Glomerular visceral epithelial cell (primary cell): ENCODE data around the gene SMAD2.
"Not testable (repeated sequence)": the region's sequence is repeated elsewhere in the genome, so short reads cannot be mapped to it uniquely, and the experiment has no call there.

ENCODE experiments used
- DNase-seq: peaks from one replicate; pipeline ENCODE4 v3.0.0-alpha.2; 2016; ENCODE audit errors: extremely low spot score

The SMAD2 gene

DNA sequence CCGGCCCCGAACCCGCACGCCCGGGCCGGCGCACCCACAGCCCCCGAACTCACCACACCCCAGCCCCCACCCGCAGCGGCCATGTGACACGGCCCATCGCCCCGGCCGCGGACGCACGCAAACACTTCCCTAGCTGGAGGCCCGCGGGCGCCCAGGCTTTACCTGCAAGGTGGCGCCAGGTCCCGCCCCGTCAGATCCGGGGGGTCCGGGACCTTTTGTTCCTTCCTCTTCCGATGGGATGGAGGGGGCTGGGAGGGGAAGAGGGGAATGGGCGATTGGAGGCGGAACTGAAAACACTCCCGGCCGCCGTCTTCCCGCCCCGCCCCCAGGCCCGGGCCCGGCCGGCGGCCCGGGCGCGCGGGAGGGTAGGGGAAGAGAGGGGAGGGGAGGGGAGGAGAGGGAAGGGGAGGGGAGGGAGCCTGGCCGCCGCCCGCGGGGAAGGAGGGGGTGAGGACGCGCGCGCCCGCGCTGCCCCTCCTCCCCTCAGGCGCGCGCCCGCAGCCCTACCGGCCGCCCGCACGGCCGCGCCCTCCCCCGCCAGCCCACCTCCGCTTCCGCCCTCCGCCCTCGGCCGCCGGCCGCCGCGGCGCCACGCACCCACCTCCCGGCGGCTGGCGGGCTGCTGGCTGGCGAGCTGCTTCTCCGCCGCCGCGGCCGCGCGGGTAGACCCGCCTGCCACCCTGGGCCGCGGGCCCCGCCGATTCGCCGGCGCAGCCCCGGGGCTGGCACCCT lies at the start of gene SMAD2:
Gene SMAD2, minus strand, starts transcription at position 461 of the 732 bp plus-strand sequence. CDS start 33,903 bp downstream, outside the sequence.
- peak; percentile 86 for DNase-seq

- DNase-seq = no peak
These were observed 49.2 kb upstream of the SMAD2 start for GRCh38 chr18:47979611-47980200.

- DNase-seq = no peak
These were observed 48.1 kb upstream of the SMAD2 start for GRCh38 chr18:47978603-47979002.

DNA sequence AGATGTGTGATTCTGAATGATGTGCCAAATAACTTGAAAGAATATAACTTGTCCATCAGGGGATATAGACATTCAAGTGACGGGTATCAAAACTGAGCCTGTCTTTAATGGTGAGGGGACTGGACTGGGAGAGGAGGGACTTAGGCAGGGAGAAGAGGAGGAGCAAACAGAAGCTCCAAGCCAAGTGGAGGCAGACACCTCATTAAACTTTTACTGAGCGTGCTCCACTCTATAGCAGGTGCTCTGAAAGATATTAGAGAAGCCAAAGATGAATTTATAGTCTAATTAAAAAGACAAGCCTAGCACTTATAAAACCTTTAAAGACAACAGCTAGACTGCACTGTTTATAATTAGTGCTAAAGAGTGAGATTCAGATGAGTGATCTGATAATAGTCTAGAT lies 47.7 kb upstream of the SMAD2 start:
- DNase-seq = no peak

GRCh38 chr18:47975701-47976100 lies 45.2 kb upstream of the SMAD2 start:
- no peak for DNase-seq

DNA sequence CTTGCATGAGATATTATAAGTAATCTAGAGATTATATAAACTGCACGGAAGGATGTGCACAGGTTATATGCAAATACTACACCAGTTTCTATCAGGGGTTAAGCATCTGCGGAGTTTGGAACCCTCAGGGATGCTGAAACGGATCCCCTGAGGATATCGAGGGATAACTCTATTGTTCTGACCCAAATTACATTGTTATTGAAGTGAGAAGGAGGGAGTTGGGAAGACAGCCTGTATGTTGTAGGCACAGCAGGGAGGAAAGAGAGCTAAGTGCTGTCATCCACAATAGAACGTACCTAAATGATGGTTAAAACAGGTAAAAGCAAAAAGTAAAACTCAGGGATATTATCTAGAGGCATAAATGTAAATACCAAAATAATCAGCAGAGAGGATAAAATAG lies 44.6 kb upstream of the SMAD2 start:
- no peak for DNase-seq

DNA sequence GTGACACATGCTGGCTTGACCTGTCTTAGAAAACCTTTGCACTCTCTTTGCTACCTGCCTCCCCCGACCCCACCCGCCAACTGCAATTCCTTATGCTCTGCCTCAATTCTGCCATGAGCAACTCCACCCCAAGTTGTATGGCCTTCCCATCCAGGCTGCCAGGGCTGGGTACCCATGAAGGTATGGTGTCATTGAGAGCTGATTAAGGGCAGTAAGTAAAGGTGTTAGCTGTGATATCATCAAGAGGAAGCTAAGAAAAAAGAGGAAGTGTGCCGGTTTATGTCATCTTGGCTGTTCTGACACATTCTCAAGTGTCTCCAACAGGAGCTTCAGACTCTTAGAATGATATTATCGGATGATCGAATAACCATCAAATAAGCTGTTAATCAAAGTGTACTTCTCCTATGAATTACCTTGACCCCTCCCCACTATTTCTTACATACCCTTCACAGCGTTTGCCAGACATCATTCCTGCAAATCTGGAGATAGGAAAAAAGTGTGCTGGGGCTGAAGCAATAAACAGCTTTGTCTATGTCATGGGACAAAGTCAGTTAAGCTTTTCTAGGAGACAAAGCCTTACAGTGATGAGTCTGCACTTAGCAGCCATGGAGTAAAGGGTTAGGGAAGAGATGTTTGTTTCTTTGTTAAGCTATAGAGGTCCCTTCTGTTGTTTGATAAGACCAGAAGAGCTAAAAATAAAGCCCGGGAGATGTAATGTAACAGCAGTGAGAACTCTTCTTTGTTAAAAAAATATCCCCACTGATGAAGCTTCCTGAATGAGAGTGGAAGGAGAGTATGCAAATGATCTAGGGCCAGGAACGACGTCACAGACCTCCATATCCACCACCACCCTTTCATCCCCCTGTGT lies 40.4 kb upstream of the SMAD2 start:
- DNase-seq = no peak

- peak; percentile 67 for DNase-seq
These were observed 39.4 kb upstream of the SMAD2 start for GRCh38 chr18:47969816-47970215.

DNA sequence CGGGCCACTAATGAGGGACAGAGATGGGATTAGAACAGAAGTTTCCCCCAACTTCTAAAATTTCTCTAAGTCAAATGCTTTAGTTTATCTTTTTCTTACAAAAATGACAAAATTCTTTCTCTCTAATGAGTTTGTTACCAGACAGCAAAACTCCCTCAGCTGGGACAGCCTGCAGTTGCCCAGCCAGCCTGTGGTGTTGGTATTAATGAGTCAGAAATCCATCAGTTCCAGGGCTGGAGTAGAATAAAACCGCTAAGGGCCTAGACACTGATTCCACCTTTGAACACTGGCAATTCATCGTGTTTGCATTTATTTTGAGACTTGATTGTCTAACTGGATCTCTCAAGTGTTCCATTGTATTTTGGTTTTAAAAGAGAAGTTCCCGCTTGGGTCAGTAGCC lies 38.3 kb upstream of the SMAD2 start:
- DNase-seq = peak; percentile 73

- peak; percentile 81 for DNase-seq
These were observed 37.7 kb upstream of the SMAD2 start for GRCh38 chr18:47968006-47968676.

DNA sequence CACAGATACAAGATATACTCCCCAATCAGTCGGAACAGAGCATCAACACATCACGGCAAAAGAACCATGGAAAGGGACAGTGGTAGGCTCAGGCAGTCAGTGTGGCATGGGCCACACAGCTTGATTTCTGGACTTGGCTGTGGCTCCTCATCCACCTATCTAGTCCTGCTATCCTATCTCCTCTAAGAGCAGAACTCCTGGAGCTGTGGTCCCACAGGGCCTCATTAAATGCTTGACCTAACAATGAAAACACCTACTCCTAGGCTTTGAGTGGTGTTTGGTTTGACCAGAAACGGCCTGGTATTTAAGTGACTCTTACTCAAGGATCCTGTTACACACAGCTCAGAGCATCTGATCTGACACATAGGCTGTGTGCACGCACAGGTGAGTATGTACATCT lies 33.6 kb upstream of the SMAD2 start:
- DNase-seq = peak; percentile 12

GRCh38 chr18:47961003-47961402 lies 30.5 kb upstream of the SMAD2 start:
- not testable (repeated sequence) for DNase-seq

- DNase-seq = peak; percentile 87
These were observed 23.0 kb upstream of the SMAD2 start for GRCh38 chr18:47953471-47953931.

DNA sequence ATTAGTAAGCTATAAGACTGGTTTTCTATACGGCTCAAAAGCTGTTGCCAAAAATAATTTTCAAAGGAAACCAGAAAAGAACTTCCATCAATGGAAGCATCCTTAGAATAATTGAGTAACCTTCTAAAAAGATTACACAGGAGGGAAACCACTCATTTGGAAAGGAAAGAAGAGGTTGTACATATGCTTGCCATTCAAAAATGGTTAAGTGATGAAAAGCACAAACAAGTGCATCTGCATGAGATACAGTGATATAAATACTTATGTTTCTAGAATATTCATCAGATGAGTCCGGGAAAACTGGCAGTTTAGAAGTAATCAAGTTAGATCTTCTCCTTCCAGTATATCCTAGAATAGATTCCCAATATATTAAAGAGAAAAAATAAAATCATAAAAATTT lies 20.1 kb upstream of the SMAD2 start:
- no peak for DNase-seq

- no peak for DNase-seq
These were observed 18.7 kb upstream of the SMAD2 start for GRCh38 chr18:47949202-47949601.

DNA sequence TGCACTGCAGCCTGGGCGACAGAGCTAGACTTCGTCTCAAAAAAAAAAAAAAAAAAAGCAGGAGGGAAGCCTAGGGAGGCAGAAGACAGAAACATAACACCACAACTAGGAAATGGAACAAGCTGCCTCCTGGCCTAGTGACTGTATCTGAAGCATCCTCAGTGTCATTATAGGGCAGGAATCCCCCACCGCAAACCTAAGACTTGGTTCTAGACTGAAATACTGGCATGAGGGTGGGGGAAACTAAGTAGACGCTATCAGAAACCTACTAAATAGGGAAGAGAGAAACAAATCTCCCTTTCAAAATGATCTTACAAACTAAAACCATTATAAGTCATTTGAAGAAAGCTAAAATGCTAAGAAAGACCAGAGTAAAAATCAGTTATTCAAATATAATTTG lies 16.4 kb upstream of the SMAD2 start:
- no peak for DNase-seq

DNA sequence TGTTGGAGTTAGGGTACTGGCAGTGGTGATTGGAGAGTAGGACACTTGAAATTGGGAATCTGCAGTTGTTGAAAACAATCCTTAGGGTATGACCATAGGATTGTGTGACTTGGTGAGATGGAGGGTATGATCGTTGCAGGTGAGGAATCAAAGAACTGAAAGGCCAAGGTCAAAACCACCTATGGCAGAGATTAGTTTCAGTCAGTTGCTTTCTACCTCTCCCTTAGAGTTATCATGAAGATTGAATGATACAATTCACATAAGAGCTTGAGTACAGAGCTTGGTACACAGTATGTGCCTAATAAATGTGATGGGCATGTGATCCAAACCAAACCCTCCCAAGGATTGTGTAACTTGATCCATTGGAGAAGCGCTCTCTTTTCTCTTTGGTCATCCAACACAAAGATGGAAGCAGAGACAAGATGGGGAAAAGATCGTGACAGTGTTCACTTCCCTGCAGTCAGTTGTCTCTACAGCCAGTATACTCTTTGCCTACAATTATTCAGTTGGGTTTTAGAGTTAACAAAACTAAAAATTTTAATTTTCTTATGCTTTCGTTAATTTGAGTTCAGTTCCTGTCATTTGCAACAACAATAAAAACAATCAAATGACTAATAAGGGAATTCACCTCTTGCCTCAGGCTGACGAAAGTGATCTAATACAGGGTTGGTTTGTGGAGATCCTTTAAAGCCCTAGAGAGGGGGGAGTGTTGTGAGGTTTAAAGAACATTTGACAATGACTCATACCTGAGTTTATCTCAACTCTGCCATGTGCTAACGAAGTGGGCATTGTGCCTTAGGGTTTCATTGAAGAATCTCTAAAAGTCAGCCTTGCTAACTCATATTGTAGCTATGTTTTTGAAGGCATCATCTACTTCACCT lies 14.8 kb upstream of the SMAD2 start:
- peak; percentile 61 for DNase-seq

DNA sequence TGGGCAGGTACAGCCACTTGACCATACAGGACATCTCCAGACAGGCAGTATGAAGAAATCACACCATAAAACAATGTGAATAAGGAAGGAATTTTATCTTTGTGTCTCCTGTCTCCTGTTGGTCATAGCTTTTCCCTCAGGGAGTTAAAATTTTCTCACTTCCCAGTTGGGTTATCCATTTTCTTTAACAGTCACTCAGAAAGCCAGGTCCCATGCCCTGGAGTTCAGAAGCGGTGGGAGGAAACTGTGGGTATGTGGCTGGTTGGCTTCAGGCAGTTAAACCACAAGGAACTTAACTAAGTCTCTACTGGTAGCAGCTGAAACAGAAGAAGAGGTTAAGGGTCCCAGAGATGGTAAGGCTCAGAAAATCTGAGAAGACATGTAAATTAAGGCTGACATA lies 6.5 kb upstream of the SMAD2 start:
- DNase-seq = peak; percentile 18

DNA sequence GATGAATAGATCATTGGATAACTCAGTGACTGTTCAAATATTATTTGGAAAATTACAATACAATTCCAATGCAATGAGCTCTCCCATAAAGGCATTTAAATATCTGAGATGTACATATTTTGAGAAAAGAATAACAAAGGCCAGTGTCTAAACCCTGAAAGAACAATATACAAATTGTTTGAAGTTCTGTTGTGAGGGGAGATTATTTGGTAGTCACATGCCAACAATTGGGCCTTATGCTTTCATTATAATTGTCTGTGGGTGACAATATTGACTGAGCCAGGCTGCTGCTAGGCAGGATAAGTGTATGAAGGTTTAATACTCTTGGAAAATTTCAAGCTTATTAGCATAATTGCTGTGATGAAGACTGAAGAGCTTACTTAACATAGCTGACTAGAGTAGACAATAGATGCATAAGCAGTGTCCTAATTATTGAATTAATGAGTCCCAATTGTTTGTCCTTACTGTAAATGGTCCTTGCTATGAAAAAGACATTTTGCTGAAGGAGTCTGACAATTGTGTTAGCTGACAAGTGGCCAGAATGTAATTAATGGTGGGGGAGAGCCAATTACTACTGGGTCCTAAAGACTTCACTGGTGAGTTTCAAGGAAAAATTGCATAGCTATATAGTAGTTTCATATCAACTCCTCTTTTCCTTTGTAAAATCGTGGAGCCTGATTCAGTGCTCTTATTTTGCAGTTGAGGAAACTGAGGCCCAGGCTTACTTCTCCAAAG lies 5.0 kb upstream of the SMAD2 start:
- no peak for DNase-seq

- DNase-seq = peak; percentile 13
These were observed 2.1 kb upstream of the SMAD2 start for GRCh38 chr18:47932603-47933002.
